ENCODE measurements around the gene DPYD. TPM values are rescaled to one million over a fixed set of nuclear protein-coding genes. Genes with fewer than 3 reads are reported as not detected.

DPYD gene
- polyA plus RNA-seq, 1 of the 3 experiments (the other 2 are of a cell fraction): 23.0 TPM

DNA sequence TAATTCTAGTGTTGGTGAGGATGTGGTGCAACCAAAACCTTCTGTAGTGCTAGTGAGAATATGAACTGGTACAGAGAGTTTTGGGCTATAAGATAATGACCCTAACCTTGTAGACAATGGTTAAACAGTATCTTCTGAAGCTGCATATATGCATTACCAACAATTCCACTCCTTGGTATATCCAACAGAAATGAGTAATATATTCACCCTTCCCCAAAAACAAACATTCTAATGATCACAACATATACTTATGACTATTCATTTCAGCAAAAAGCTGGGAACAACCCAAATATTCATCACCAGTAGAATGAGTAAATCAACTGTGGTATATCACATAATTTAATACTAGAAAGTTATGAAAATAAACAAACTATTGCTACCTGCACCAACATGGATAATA, 39.6 kb upstream of the DPYD start (continued):
- no peak for TF ChIP-seq GATA2 (CRISPR knock-in tag; IDR thresholded peaks at IDR 0.05)
- TF ChIP-seq POLR2AphosphoS5 (IDR thresholded peaks at IDR 0.05; ENCODE audit: low read depth, low read length): no peak
- no peak for TF ChIP-seq CHD2 (IDR thresholded peaks at IDR 0.05; ENCODE audit: low read length, partially characterized antibody)
- TF ChIP-seq RCOR1 (IDR thresholded peaks at IDR 0.05; ENCODE audit: low read length): no peak
- no peak for TF ChIP-seq FOXM1 (IDR thresholded peaks at IDR 0.05; ENCODE audit: low read depth)
- TF ChIP-seq SIN3A (IDR thresholded peaks at IDR 0.05; ENCODE audit: borderline replicate concordance, low read depth, low read length): no peak
- no peak for TF ChIP-seq MXI1 (IDR thresholded peaks at IDR 0.05; ENCODE audit: low read depth, low read length)

DNA sequence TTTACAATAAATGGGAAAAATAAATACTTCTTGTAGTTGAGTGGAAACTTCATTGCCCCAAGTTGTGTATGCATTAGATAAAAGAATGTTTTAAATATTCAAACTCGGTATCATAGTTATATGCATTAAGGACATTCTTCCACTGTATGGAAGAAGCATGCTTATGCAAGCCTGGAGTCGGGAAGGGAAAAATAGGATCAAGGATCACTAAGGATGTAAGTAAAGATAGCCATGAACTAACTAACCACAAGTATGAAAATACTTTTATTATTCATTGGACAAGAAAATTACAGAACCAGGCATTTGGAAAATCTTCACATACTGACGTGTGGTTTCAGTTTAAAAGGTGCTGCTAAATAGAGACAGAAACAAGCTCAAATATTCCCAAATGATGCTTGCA, 26.9 kb upstream of the DPYD start:
- DNase-seq: no peak
- no peaks in the 10 kb centered on the region for H4K20me1 ChIP-seq (ENCODE audit: insufficient read depth)
- peak overlapping the region; percentile 47 to 74; a peak in 3 of 4 replicates for H3K27ac ChIP-seq (ENCODE audit: low read depth in 2 of 2, low read length in 1 of 2)
- ChIA-PET CTCF (interaction anchor here (1.0 kb wide), 1 partner anchor 27 kb away, joined by 3 read pairs; the partner anchor contains the start of gene DPYD), POLR2A (no interaction called here)
- no peaks in the 10 kb centered on the region for H3K9me3 ChIP-seq
- H3F3A ChIP-seq (replicated peaks; ENCODE audit: insufficient read depth): peaks cover 44% of the 10 kb centered on the region
- peaks cover 0 to 7% of the 10 kb centered on the region in 2 experiments for H3K36me3 ChIP-seq (replicated peaks in 1 of 2; ENCODE audit: control insufficient read depth in 1 of 2, insufficient read depth in 2 of 2, low read length in 1 of 2)
- peaks cover 17% of the 10 kb centered on the region for H3K79me2 ChIP-seq (ENCODE audit: insufficient read depth)
- no peaks in the 10 kb centered on the region for H3K27me3 ChIP-seq (ENCODE audit: insufficient read depth)
- 19% methylated on average over 3 of the region's 3 CpGs for WGBS (ENCODE audit: low lambda C conversion rate)
- H3K4me2 ChIP-seq: peak overlapping the region; percentile 65
- peak overlapping the region; percentile 57; the same call in 1 of the 2 replicates for H2AFZ ChIP-seq (ENCODE audit: low read depth)
- peak overlapping the region; percentile 11; the same call in 1 of the 2 replicates for H3K9ac ChIP-seq
- TF ChIP-seq SIN3A (IDR thresholded peaks at IDR 0.05; ENCODE audit: borderline replicate concordance, low read depth, low read length) (no peak), NRF1 (IDR thresholded peaks at IDR 0.05; ENCODE audit: low read depth, low read length) (no peak), FOSL2 (IDR thresholded peaks at IDR 0.05; ENCODE audit: borderline replicate concordance, low read depth) (0 out of 2 replicates have a peak, but pooled peaks have one; percentile 4), FOXM1 (IDR thresholded peaks at IDR 0.05; ENCODE audit: low read depth) (no peak), CTCF (IDR thresholded peaks at IDR 0.05) (no peak), TCF12 (IDR thresholded peaks at IDR 0.05) (peak; percentile 57), EZH2phosphoT487 (IDR thresholded peaks at IDR 0.05; ENCODE audit: borderline replicate concordance, low read depth) (no peak)
- TF ChIP-seq, protein P1, sequence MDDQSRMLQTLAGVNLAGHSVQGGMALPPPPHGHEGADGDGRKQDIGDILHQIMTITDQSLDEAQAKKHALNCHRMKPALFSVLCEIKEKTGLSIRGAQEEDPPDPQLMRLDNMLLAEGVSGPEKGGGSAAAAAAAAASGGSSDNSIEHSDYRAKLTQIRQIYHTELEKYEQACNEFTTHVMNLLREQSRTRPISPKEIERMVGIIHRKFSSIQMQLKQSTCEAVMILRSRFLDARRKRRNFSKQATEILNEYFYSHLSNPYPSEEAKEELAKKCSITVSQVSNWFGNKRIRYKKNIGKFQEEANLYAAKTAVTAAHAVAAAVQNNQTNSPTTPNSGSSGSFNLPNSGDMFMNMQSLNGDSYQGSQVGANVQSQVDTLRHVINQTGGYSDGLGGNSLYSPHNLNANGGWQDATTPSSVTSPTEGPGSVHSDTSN (IDR thresholded peaks at IDR 0.05): peak; percentile 23; the same call in 1 of the 2 replicates
- H3K4me1 ChIP-seq (ENCODE audit: control insufficient read depth in 1 of 2, insufficient read depth in 2 of 2, low read depth in 1 of 2, low read length in 1 of 2): peaks cover 10 to 18% of the 10 kb centered on the region in 2 experiments; a peak in 3 of 4 replicates
- H3K4me3 ChIP-seq (ENCODE audit: low read depth in 2 of 2, low read length in 1 of 2): peak overlapping the region; percentile 24 to 40; a peak in 3 of 4 replicates
- H3K9me2 ChIP-seq: no peaks in the 10 kb centered on the region
